D721Med (cell line): Measurements from ENCODE around the gene GAREM1.

Source experiments
- DNase-seq: peaks from one replicate; pipeline ENCODE4 v3.0.0; 2011; ENCODE audit warnings: low spot score; ENCODE audit not compliant: insufficient read length
- FAIRE-seq: peaks from 2 replicates; lab custom pipeline; 2011; peaks lifted over from hg19 to GRCh38; lab: Jason Lieb, UNC
- TF ChIP-seq, protein P1 (sequence below): IDR thresholded peaks from 2 replicates; pipeline ENCODE4 v1.5.1; 2012; ENCODE audit warnings: mild to moderate bottlenecking, control low read depth; ENCODE audit not compliant: insufficient read depth; ENCODE audit errors: missing control alignments

The GAREM1 gene

DNA sequence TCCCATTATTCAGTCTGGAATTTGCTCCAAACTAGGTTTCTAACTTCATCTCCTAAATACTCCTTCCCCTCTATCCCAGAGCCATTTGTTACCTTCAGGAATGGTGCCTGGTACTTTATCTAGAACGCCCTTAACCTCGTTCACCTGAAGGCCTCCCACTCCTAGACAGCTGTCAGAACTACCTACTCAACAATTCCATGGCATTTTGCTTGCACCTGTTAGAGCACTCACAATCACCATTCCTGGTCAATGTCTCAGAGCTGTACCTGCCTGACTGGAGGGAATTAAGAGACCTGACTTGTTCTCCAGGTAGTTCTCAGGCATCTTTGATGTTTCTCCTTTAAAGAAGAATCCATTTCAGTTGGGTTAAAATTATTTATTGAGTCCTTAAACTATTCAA lies 88.9 kb downstream of the GAREM1 start:
- FAIRE-seq (no peak), DNase-seq (no peak)
- TF ChIP-seq, protein P1, sequence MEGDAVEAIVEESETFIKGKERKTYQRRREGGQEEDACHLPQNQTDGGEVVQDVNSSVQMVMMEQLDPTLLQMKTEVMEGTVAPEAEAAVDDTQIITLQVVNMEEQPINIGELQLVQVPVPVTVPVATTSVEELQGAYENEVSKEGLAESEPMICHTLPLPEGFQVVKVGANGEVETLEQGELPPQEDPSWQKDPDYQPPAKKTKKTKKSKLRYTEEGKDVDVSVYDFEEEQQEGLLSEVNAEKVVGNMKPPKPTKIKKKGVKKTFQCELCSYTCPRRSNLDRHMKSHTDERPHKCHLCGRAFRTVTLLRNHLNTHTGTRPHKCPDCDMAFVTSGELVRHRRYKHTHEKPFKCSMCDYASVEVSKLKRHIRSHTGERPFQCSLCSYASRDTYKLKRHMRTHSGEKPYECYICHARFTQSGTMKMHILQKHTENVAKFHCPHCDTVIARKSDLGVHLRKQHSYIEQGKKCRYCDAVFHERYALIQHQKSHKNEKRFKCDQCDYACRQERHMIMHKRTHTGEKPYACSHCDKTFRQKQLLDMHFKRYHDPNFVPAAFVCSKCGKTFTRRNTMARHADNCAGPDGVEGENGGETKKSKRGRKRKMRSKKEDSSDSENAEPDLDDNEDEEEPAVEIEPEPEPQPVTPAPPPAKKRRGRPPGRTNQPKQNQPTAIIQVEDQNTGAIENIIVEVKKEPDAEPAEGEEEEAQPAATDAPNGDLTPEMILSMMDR: no peak

DNA sequence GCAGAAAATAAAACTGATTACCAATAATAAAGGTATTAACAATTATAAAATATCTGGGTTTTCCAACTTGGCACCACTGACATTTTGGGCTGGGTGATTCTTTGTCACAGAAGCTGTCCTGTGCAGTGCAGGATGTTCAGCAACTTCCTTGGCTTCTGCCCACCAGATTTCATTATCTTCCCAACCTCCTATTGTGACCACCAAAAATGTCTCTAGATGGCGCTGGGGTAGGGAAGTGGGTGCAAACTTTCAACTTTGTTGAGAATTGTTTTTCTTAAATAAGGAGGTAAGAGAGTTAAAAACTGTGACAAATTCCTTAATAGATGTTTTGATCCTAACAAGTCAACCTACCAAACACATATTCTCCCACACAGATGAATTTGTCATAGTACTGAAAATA lies 90.1 kb downstream of the GAREM1 start:
- no peak for DNase-seq
- TF ChIP-seq, protein P1: peak; percentile 15
- FAIRE-seq: peak; percentile 16

GRCh38 chr18:32379891-32380290 lies 90.8 kb downstream of the GAREM1 start:
- TF ChIP-seq, protein P1: no peak
- FAIRE-seq (peak; percentile 90), DNase-seq (no peak)

- DNase-seq (no peak), FAIRE-seq (peak; percentile 29)
- TF ChIP-seq, protein P1: no peak
Observed at GRCh38 chr18:32378705-32379104, 92.0 kb downstream of the GAREM1 start.

DNA sequence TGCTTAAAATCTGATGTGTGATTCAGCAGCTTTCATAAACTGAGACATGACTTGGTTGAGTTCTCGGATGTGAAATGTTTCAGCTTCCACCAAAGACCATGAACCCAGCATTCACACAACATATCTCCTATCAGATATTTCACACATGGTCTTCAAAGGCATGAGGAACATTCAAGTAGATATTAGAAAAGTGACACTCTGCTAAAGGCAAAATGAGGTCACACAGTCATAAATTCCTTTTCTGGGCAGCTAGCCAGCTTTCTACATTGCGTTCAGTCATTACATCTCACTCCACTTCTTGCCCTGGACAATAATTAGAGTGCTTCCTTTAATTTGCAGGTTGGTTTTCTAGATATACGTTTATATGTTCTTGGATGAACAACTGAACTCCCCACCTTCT lies 96.7 kb downstream of the GAREM1 start:
- FAIRE-seq (peak; percentile 88), DNase-seq (no peak)
- TF ChIP-seq, protein P1: no peak

- FAIRE-seq: no peak
- DNase-seq: no peak
- TF ChIP-seq, protein P1: no peak
Observed at GRCh38 chr18:32373505-32373904, 97.2 kb downstream of the GAREM1 start.

DNA sequence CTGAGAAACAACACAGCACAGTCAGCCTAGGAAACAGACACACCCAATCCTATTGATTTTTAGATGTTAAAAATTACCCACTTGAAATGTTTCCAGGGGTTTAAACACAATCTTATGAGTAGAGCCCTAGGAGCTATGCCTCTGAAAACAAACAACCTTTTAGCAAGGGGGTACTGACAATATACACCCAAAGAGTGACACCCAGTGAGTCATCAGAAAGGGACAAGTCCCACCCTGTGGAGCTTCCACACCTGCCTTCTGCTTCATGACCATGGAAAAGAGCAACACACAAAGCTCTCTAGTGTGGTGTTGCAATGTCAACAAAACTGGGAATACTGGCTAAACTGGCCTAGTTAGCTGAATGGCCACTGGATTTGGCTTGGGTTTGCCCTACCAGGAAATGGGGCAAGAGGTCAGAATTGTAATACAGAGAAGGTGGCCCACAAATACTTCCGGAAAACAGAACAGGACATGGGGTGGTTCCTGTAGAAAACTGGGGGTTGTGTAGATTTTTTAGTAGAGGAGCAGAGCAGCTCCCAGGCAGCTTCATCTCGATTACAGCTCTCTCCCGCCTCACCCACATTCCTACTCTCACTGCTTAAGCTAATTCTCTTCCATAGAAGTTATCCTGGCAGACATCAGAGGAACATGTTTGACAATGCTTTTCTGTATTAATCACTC lies 98.2 kb downstream of the GAREM1 start:
- TF ChIP-seq, protein P1: no peak
- DNase-seq: no peak
- FAIRE-seq: no peak
